HG03521 (cell line): ENCODE data around the gene SEPTIN8.
"Not testable (repeated sequence)": the region's sequence is repeated elsewhere in the genome, so short reads cannot be mapped to it uniquely, and the experiment has no call there.

Experiments used
- ATAC-seq: cut with Tn5 transposase; IDR thresholded peaks from one replicate; pipeline ENCODE4 v1.9.1; 2021; ENCODE audit warnings: mild to moderate bottlenecking, moderate library complexity; ENCODE audit not compliant: unreplicated experiment

SEPTIN8 gene

GRCh38 chr5:132812781-132813598 lies 36.0 kb upstream of the SEPTIN8 start, which contains the start of gene SOWAHA:
Gene SOWAHA (plus strand): TSS chr5:132813302. CDS start chr5:132813622, 320 bp downstream.
- no peak for ATAC-seq

GRCh38 chr5:132812123-132812765 lies 35.2 kb upstream of the SEPTIN8 start:
- ATAC-seq, result no peak

- ATAC-seq, result no peak
These were observed 33.6 kb upstream of the SEPTIN8 start for GRCh38 chr5:132810605-132811004.

- ATAC-seq, result no peak
These were observed 31.8 kb upstream of the SEPTIN8 start for GRCh38 chr5:132808866-132809265.

- no peak for ATAC-seq
These were observed 31.4 kb upstream of the SEPTIN8 start for GRCh38 chr5:132808448-132808847.

- no peak for ATAC-seq
These were observed 30.3 kb upstream of the SEPTIN8 start for GRCh38 chr5:132807163-132807838.

- not testable (repeated sequence) for ATAC-seq
These were observed 29.7 kb upstream of the SEPTIN8 start for GRCh38 chr5:132806804-132807162.

GRCh38 chr5:132805872-132806271 lies 28.8 kb upstream of the SEPTIN8 start:
- ATAC-seq, result not testable (repeated sequence)

GRCh38 chr5:132804219-132804618 lies 27.2 kb upstream of the SEPTIN8 start:
- not testable (repeated sequence) for ATAC-seq

GRCh38 chr5:132802685-132803066 lies 25.6 kb upstream of the SEPTIN8 start:
- ATAC-seq, result not testable (repeated sequence)

- no peak for ATAC-seq
These were observed 25.1 kb upstream of the SEPTIN8 start for GRCh38 chr5:132802044-132802684.

- ATAC-seq, result no peak
These were observed 23.5 kb upstream of the SEPTIN8 start for GRCh38 chr5:132800545-132800944.

- no peak for ATAC-seq
These were observed 22.4 kb upstream of the SEPTIN8 start for GRCh38 chr5:132799392-132799791.

GRCh38 chr5:132797651-132798050 lies 20.6 kb upstream of the SEPTIN8 start:
- no peak for ATAC-seq

GRCh38 chr5:132791026-132791425 lies 14.0 kb upstream of the SEPTIN8 start:
- ATAC-seq, result no peak

GRCh38 chr5:132790201-132790865 lies 13.3 kb upstream of the SEPTIN8 start:
- no peak for ATAC-seq

- ATAC-seq, result no peak
These were observed 12.2 kb upstream of the SEPTIN8 start for GRCh38 chr5:132788990-132789886.

- no peak for ATAC-seq
These were observed 11.5 kb upstream of the SEPTIN8 start for GRCh38 chr5:132788508-132788907.

GRCh38 chr5:132787076-132787475 lies 10.0 kb upstream of the SEPTIN8 start:
- no peak for ATAC-seq

GRCh38 chr5:132785864-132786263 lies 8.8 kb upstream of the SEPTIN8 start:
- ATAC-seq, result no peak
